HuH-7.5 (cell line): ENCODE results near the gene ACP2.
"Not testable (repeated sequence)": the region's sequence is repeated elsewhere in the genome, so short reads cannot be mapped to it uniquely, and the experiment has no call there.

Experiments
- DNase-seq: peaks from one replicate; pipeline ENCODE4 v3.0.0; 2011; ENCODE audit warnings: low spot score

ACP2 gene

DNA sequence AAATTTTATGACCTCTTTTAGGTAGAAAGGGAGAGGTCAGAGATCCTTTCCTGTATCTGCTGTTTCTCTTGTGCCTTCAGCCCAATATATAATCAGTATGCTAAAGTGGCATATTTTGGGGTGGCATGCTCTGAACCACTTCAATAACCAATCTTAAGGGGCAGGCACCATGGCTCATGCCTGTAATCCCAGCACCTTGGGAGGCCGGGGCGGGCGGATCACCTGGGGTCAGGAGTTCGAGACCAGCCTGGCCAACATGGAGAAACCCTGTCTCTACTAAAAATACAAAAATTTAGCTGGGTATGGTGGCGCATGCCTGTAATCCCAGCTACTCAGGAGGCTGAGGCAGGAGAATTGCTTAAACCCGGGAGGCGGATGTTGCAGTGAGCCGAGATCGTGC lies 50.5 kb downstream of the ACP2 start:
- DNase-seq = not testable (repeated sequence)

DNA sequence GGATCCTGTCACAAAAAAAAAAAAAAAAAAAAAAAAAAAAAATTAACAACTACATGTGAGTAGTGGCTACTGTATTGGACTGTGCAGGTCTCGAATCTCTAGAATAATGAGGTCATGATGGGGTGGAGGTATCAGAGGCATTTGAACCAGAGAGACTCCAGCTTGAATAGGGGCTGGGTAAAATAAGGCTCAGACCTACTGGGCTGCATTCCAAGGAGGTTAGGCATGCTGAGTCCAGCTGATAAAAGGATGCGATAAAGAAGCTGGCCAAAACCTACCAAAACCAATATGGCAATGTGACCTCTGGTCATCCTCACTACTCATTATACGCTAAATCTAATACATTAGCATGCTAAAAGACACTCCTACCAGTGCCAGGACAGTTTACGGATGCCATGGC lies 56.5 kb downstream of the ACP2 start:
- no peak for DNase-seq

DNA sequence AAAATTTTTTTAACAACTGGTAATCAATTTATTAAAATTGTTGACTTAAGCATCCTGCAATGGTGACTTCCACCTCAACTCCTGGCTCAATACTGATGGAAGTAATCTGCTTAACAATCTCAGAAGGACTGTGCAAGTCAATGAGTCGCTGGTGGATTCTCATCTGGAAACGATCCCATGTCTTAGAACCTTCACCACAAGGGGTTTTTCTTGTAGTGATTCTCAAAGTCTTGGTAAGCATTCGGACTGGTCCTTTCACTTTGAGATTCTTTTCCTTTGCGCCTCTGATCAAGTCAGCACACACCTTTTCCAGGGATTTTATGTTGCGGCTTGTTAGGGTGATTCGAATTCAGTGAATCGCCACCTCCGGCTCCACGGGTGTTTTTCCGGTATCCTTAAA lies 57.5 kb downstream of the ACP2 start:
- not testable (repeated sequence) for DNase-seq
